B cell (primary cell): ENCODE results near the gene PLA2R1. TPM values are rescaled to one million over a fixed set of nuclear protein-coding genes. Genes with fewer than 3 reads are reported as not detected.

Experiments
- ATAC-seq: fragments of 200-7000 bp; cut with Tn5 transposase; one replicate; pipeline ENCODE4 v1.10.0; 2021; ENCODE audit warnings: low read depth, mild to moderate bottlenecking, moderate number of reproducible peaks, moderate library complexity
- CTCF ChIA-PET: fragments of 350-600 bp; sonication (Branson Sonifier 250); formaldehyde crosslinking; loops from one replicate; lab custom pipeline; 2021; ENCODE audit warnings: antibody characterized with exemption, inconsistent platforms; lab: Charles Lee
- POLR2A ChIA-PET: fragments of 350-600 bp; sonication (Branson Sonifier 250); formaldehyde crosslinking; loops from one replicate; lab custom pipeline; 2021; ENCODE audit warnings: antibody characterized with exemption; lab: Charles Lee
- DNase-seq: peaks from one replicate; pipeline ENCODE4 v3.0.0; 2013
- H2AFZ ChIP-seq: 2 replicates; pipeline ENCODE4 v1.6.1; 2012; ENCODE audit warnings: mild to moderate bottlenecking, low read depth, low read length; ENCODE audit not compliant: insufficient read depth, poor library complexity, severe bottlenecking
- H3K27ac ChIP-seq, 2 donors: 1 replicate in 1 of 2; 2 replicates in 1 of 2; pipeline ENCODE4 v1.5.1; 2012 to 2013; ENCODE audit warnings: low read length in 2 of 2, mild to moderate bottlenecking in 2 of 2, moderate library complexity in 1 of 2
- H3K27me3 ChIP-seq, 4 experiments: fragments of 200-600 bp in 1 of 4; sonication (generic) in 1 of 4; replicated peaks in 1 of 4; 1 replicate in 2 of 4; 2 replicates in 2 of 4; pipeline versions ENCODE4 v1.6.1 to v1.7.0; 2013 to 2016; ENCODE audit warnings: low read length in 3 of 4, mild to moderate bottlenecking in 2 of 4, mixed read lengths in 1 of 4, moderate library complexity in 1 of 4; ENCODE audit not compliant: insufficient read depth in 4 of 4, control insufficient read depth in 3 of 4; ENCODE audit errors: control extremely low read depth in 1 of 4
- H3K36me3 ChIP-seq, 2 experiments: replicated peaks in 1 of 2; 1 replicate in 1 of 2; 2 replicates in 1 of 2; pipeline versions ENCODE4 v1.6.1 to v1.7.1; 2013; ENCODE audit warnings: low read length in 1 of 2; ENCODE audit not compliant: insufficient read depth in 2 of 2, control insufficient read depth in 1 of 2; ENCODE audit errors: control extremely low read depth in 1 of 2, extremely low read depth in 1 of 2
- H3K4me1 ChIP-seq, 2 donors: fragments of 200-600 bp in 1 of 2; sonication (generic) in 1 of 2; 1 replicate in 1 of 2; 2 replicates in 1 of 2; pipeline versions ENCODE4 v1.5.1 to v1.6.1; 2013 to 2017; ENCODE audit warnings: low read length in 2 of 2; ENCODE audit not compliant: control insufficient read depth in 2 of 2, insufficient read depth in 2 of 2
- H3K4me2 ChIP-seq: replicated peaks from 2 replicates; pipeline ENCODE3; 2012; ENCODE audit warnings: mild to moderate bottlenecking, low read depth, low read length; ENCODE audit not compliant: poor library complexity, severe bottlenecking
- H3K4me3 ChIP-seq, 5 experiments: fragments of 200-600 bp in 1 of 5; sonication (generic) in 1 of 5; 1 replicate in 3 of 5; 2 replicates in 2 of 5; pipeline versions ENCODE4 v1.5.1 to v1.7.0; 2011 to 2016; ENCODE audit warnings: low read length in 4 of 5, mild to moderate bottlenecking in 4 of 5, low read depth in 2 of 5, control low read depth in 1 of 5, moderate library complexity in 1 of 5; ENCODE audit not compliant: insufficient read depth in 1 of 5; ENCODE audit errors: control extremely low read depth in 1 of 5, extremely low read depth in 1 of 5
- H3K79me2 ChIP-seq: fragments of 200-600 bp; sonication (generic); one replicate; pipeline ENCODE4 v1.6.0; 2016; ENCODE audit warnings: low read length; ENCODE audit not compliant: control insufficient read depth, insufficient read depth
- H3K9ac ChIP-seq: fragments of 200-600 bp; sonication (generic); 2 replicates; pipeline ENCODE4 v1.6.1; 2017; ENCODE audit warnings: mild to moderate bottlenecking, low read length, moderate library complexity
- H3K9me3 ChIP-seq, 3 donors: one replicate each; pipeline versions ENCODE4 v1.6.1 to v1.7.1; 2013; ENCODE audit warnings: low read length in 2 of 3; ENCODE audit not compliant: control insufficient read depth in 2 of 3, insufficient read depth in 1 of 3; ENCODE audit errors: control extremely low read depth in 1 of 3
- H4K20me1 ChIP-seq: 2 replicates; pipeline ENCODE4 v1.6.0; 2012; ENCODE audit warnings: mild to moderate bottlenecking, low read length; ENCODE audit not compliant: insufficient read depth, control insufficient read depth, poor library complexity, severe bottlenecking
- H3K27ac Mint-ChIP-seq: one replicate; pipeline ENCODE4 v1.8.0; 2021; ENCODE audit warnings: mixed read lengths
- H3K27me3 Mint-ChIP-seq: one replicate; pipeline ENCODE4 v1.8.0; 2021; ENCODE audit warnings: mixed read lengths
- H3K4me1 Mint-ChIP-seq: one replicate; pipeline ENCODE4 v1.8.0; 2021; ENCODE audit warnings: mixed read lengths
- H3K4me3 Mint-ChIP-seq: one replicate; pipeline ENCODE4 v1.8.0; 2021; ENCODE audit warnings: mixed read lengths
- H3K9me3 Mint-ChIP-seq: one replicate; pipeline ENCODE4 v1.8.0; 2022; ENCODE audit warnings: mixed read lengths; ENCODE audit not compliant: insufficient read depth
- CTCF ChIP-seq: fragments of 200-600 bp; IDR thresholded peaks from one replicate; pipeline ENCODE4 v1.8.0; 2022; ENCODE audit warnings: antibody characterized with exemption, mild to moderate bottlenecking
- EZH2 ChIP-seq: IDR thresholded peaks from 2 replicates; pipeline ENCODE4 v1.6.1; 2012; ENCODE audit warnings: borderline replicate concordance, low read depth, mild to moderate bottlenecking, moderate library complexity, low read length; ENCODE audit not compliant: insufficient read depth, poor library complexity, severe bottlenecking
- WGBS: methylation state at CpG from one replicate; pipeline ENCODE4 v1.1.5; 2013; ENCODE audit warnings: missing lambda C conversion rate; ENCODE audit not compliant: insufficient coverage; 5-methylcytosine and 5-hydroxymethylcytosine counted together
- intact Hi-C: fragments of 100-400 bp; cut with micrococcal nuclease; formaldehyde crosslinking; loops from one replicate; pipeline ENCODE4 v1.10.0; 2022
- polyA plus RNA-seq: library from polyadenylated mRNA; depleted of rRNA; stranded (reverse); fragments of >200 nt; gene quantifications from 2 replicates; pipeline ENCODE4 v1.2.3, GENCODE V29; 2012
- total RNA-seq, 2 donors: library from RNA; stranded (reverse); fragments of 120-200 nt in 1 of 2; gene quantifications; 1 replicate in 1 of 2; 2 replicates in 1 of 2; pipeline versions ENCODE4 v1.2.3 to v1.2.4, GENCODE V29; 2013 to 2022

PLA2R1 gene
- total and polyA plus RNA-seq, 2 donors (not counting 1 experiment from before 2014, with no cell fraction given): not detected

GRCh38 chr2:160045703-160046210 is 16.7 kb downstream of the PLA2R1 start:
- H3K27me3 Mint-ChIP-seq: peaks cover 4% of the 10 kb centered on the region
- WGBS: 77% methylated on average over 7 of the region's 7 CpGs
- TF ChIP-seq EZH2 (no peak), CTCF (no peak)

GRCh38 chr2:160044728-160045127 is 17.7 kb downstream of the PLA2R1 start:
- no peak for ATAC-seq
- no peak overlapping the region for H2AFZ ChIP-seq
- no peaks in the 10 kb centered on the region for H3K4me1 Mint-ChIP-seq

More at GRCh38 chr2:160045703-160046210, 16.7 kb downstream of the PLA2R1 start:
- peaks cover 0 to 4% (median 0%) of the 10 kb centered on the region in 3 donors for H3K9me3 ChIP-seq
- H3K79me2 ChIP-seq: no peaks in the 10 kb centered on the region
- no peak overlapping the region for H2AFZ ChIP-seq
- no peak overlapping the region for H3K27ac ChIP-seq
- DNase-seq (no peak), ATAC-seq (no peak)
- Mint-ChIP-seq H3K27ac (no peak overlapping the region), H3K4me1 (no peaks in the 10 kb centered on the region), H3K9me3 (no peaks in the 10 kb centered on the region), H3K4me3 (no peak overlapping the region)
- no peak overlapping the region for H3K4me2 ChIP-seq
- no peak overlapping the region for H3K9ac ChIP-seq
- H3K4me1 ChIP-seq: no peaks in the 10 kb centered on the region
- no peaks in the 10 kb centered on the region for H3K27me3 ChIP-seq
- no peak overlapping the region for H3K4me3 ChIP-seq
- no peaks in the 10 kb centered on the region for H3K36me3 ChIP-seq
- no peaks in the 10 kb centered on the region for H4K20me1 ChIP-seq
- ChIA-PET CTCF (no interaction called here), POLR2A (no interaction called here)
- intact Hi-C loops: no loop called here

More at GRCh38 chr2:160044728-160045127, 17.7 kb downstream of the PLA2R1 start:
- no peak overlapping the region for H3K27ac ChIP-seq
- H3K27me3 Mint-ChIP-seq: peaks cover 4% of the 10 kb centered on the region
- H3K4me1 ChIP-seq: no peaks in the 10 kb centered on the region
- H3K9ac ChIP-seq: no peak overlapping the region
- intact Hi-C loops: no loop called here
- no peak overlapping the region for H3K27ac Mint-ChIP-seq
- no peak for DNase-seq
- ChIA-PET POLR2A (no interaction called here), CTCF (no interaction called here)
- TF ChIP-seq CTCF: no peak
- no peak for TF ChIP-seq EZH2
- H3K27me3 ChIP-seq: no peaks in the 10 kb centered on the region
- H3K4me3 ChIP-seq: no peak overlapping the region
- 90% methylated on average over 8 of the region's 8 CpGs for WGBS
- H4K20me1 ChIP-seq: no peaks in the 10 kb centered on the region
- H3K36me3 ChIP-seq: no peaks in the 10 kb centered on the region
- H3K4me2 ChIP-seq: no peak overlapping the region
- no peaks in the 10 kb centered on the region for H3K9me3 Mint-ChIP-seq
- no peaks in the 10 kb centered on the region for H3K79me2 ChIP-seq
- no peak overlapping the region for H3K4me3 Mint-ChIP-seq
- peaks cover 0 to 4% (median 0%) of the 10 kb centered on the region in 3 donors for H3K9me3 ChIP-seq
